Central memory CD4-positive, alpha-beta T cell (primary cell): ENCODE data around the gene SIK3.

Experiments
- DNase-seq: peaks from one replicate; pipeline ENCODE4 v3.0.0; 2022

SIK3 gene

GRCh38 chr11:117107701-117108590 lies 9.7 kb upstream of the SIK3 start:
- no peak for DNase-seq

- no peak for DNase-seq
Observed at GRCh38 chr11:117100556-117100955, 2.3 kb upstream of the SIK3 start.

GRCh38 chr11:117099696-117100095 lies 1.5 kb upstream of the SIK3 start:
- DNase-seq, result no peak

DNA sequence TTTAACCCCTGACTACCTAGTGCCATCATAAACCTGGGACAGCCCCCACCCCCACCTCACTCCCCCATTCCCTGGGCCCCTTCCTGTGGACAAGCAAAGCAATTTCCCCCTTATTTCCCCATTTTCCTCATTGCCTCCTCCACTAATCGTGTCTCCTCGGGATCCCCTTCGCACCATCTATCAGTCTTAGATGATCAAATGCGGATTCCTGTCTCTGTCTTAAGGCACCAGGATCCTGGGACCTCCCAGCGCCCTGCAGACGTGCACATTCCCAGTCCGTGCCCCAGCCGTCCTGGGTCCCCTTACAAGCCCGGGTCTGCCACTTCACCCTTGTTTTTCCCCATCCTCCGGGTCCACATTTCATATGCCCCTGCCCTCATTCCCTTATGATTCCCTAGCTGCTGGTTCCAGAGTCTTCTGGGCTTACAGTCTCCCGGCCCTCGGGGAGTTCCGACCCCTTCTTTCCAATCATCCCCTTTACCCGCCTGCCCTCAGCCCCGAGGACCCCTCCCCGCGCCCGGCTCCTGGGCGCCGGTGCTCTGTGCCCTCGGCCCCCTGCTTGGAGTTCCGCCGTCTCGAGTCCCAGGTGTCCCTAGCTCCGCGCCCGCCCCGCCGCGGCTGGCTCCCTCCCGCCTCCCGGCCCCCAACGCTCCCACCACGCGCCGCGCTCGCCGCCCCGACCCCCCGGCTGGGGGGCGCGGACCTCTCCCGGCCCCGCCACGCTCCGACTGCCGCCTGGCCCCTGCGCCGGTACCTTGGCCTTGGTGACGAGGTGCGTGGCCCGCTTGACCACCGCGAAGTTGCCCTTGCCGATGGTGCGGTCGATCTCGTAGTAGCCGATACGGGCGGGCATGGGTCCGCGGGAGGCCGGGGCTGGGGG lies 599 bp downstream of the SIK3 start:
- DNase-seq, result peak; percentile 26

- no peak for DNase-seq
Observed at GRCh38 chr11:117097014-117097388, 1.2 kb downstream of the SIK3 start.

DNA sequence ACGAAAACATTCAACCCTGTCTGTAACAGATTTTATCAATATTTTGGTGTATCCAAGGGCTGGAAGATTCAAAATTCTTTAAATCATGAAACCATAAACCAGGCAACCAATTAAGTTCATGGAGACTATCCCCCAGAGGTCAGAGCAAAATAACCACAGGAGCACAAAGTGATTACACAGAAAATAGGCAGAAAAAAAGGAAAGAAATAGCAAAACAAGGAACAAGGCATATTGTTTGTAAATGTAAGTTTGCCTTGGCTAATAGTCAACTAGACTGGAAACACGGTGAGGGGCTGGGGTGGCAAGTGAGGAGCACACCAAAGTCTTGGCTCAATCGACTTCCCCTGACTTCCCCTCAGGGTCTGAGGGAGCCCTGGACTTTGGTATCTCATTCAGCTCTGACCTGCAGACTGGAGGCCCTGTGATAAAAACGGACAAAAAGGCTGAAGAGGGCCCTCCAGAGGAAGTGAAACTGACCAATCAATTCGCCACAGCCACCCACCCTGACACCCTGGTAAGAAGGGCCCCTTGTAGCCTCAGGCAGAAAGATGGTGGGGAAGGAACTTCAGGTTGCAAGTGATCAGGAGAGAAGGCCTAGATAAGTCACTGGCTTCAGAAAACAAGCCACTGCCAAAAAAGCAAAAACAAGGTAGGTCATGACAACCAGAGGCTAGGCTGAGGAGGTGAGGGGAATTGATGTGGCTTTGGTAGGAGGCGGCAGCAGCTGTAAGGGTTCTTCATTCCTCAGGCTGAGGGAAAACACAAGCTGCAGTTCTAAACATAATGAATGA lies 1.8 kb downstream of the SIK3 start:
- DNase-seq, result peak; percentile 77

- peak; percentile 21 for DNase-seq
Observed at GRCh38 chr11:117095284-117096161, 2.7 kb downstream of the SIK3 start.

DNA sequence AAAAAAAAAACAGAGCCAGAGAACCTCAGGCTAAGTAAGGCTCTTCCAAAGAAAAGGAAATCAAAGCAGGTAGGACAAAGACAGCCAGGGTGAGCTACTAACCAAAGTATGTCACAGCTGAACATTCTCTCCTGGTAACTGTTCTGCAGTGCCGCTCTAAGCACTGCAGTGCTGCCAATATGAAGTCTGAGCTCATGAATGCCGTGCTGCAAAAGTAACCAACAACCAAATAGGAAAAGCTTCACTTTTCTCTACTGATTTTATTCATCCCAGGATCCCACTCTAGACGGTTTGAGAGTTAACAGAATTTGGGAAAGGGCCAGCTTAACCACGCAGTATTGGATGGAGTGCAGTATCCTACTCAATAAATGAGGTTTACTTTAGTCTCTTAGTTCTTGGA lies 3.5 kb downstream of the SIK3 start:
- DNase-seq, result peak; percentile 21

DNA sequence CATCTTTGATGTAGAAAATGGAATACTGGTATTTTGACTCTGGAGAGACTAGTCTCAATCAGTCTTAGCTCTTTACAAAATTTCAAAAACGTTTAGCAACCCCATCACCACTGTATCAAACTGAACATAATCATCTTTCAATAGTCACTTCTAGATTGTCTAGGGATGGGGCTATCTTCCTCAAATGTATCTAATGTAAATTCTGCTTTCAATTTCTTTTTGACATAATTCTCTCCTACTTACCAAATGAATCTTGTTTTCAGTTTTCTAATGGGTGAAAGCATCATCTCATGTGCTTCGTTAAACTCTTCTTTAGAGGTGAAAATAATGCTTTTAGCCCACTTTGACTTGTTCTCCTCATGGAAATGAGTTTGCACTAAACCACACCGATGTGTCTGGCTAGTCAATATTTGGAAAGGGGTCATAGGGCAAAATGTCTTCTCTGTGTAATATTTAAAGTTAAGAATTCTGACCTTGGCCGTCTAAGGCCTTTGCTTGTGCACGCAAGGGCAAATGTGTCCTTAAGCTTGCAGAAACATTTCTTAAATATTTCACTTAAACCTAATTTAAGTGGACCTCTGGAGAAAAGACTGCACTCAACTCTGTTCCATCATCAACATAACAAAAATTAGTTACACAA lies 5.2 kb downstream of the SIK3 start:
- DNase-seq, result no peak

DNA sequence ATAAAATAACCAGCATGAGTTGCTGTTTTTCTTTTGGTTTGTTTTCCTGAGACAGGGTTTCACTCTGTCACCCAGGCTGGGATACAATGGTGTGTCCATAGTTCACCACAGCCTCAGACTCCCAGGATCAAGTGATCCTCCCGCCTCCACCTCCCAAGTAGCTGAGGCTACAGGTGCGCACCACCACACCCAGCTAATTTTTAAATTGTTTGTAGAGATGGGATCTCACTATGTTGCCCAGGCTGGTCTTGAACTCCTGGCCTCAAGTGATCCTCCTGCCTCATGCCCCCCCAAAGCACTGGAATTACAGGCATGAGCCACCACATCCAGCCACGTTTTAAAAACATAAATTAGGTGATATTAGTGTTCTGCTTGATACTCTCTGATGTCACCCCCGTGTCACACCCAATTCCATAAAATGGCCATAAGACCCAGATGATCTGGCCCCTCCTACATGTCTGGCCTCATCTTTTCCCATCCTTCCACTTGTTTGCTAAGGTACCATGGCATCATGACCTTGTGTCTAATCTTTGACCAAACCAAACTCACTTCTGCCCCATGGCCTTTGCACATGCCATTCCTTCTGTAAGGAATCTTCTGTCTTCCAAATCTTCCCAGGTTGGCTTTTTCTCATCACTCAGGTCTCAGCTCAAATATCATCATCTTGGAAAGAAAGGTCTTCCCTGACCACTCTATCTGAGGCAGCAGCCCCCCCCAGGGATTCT lies 6.3 kb downstream of the SIK3 start:
- no peak for DNase-seq

- DNase-seq, result no peak
Observed at GRCh38 chr11:117090111-117090706, 8.0 kb downstream of the SIK3 start.

- DNase-seq, result no peak
Observed at GRCh38 chr11:117089685-117090084, 8.5 kb downstream of the SIK3 start.

GRCh38 chr11:117087446-117087845 lies 10.8 kb downstream of the SIK3 start:
- DNase-seq, result no peak

DNA sequence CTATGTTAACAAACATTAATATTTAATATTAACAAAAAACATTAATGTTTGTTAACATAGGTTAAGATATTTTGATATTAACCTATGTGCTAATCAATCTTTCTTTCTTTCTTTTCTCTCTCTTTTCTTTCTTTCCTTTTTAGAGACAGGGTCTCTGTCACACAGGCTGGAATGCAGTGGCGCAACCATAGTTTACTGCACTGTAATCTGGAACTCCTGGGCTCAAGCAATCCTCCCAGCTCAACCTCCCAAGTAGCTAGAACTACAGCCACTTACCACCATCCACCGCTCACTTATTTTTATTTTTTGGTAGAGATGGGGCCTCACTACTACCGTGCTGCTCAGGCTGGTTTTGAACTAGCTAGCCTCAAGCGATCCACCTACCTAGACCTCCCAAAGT lies 13.2 kb downstream of the SIK3 start:
- no peak for DNase-seq

DNA sequence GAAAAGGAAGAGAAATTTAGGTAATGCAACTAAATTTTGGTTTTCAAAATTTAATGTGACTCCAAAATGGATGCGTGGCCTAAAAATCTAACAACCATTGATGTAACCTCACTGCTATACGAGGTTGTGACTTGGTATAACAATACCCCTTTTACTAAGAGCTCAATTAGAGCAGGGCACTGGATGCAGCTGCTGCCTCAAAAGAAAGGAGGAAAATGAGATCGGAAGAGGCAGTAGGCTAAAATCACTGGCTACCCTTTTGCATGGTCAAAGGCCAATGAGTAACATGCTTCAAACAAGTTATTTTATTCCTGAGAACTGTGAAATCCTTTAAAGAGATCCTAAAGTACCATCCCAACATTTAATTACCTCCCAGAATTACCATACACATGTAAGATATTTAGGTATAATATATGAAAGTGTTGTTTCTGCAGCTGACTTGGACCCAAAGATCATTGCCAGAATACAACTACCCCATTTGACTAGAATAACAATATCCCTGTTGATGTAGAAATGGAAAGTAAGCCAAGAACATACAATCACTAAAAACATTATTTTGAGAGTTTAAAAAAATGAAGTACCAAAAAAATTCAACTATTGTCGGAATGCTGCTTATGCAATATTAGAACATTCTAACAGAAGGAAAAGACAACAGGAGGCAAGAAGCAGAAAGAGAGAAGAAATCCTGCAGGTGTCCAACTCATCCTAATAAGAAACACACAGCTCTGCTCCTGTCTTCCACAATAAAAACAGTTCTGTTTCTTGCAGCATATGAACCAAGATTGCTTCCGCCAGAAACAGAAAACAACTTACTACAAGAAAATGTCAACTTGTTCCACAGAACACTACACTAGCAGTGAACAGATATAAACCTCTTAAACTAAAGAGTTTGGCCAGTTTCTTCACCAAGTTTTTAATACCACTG lies 15.0 kb downstream of the SIK3 start:
- no peak for DNase-seq

DNA sequence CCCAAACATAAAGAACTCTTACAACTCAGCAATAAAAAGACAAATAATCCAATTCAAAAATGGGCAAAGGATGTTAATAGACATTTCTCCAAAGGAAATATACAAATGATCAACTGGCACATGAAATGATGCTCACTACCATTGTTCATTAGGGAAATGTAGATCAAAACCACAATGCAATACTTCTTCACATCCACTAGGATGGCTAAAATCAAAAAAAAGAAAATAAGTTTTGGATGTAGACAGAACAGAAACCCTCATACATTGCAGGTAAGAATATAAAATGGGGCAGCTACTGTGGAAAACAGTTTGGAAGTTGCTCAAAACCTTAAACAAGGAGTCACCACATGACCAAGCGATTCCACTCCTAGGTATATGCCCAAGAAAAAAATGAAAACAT lies 16.3 kb downstream of the SIK3 start:
- DNase-seq, result no peak

DNA sequence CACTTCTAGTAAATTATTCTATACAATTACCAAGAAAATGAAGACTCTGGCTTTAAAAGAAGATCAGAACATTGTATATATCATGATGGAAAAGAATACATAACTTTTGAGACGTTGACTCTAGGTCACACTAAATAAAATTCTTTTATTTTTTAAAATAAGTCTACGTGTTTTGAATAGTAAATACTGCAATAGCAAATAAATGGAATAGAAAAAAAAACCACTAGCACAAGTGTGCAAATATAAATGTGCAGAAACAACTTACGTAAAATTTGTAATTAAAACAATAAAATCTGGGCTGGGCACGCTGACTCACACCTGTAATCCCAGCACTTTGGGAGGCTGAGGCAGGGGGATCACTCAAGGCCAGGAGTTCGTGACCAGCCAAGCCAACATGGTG lies 17.9 kb downstream of the SIK3 start:
- DNase-seq, result no peak

DNA sequence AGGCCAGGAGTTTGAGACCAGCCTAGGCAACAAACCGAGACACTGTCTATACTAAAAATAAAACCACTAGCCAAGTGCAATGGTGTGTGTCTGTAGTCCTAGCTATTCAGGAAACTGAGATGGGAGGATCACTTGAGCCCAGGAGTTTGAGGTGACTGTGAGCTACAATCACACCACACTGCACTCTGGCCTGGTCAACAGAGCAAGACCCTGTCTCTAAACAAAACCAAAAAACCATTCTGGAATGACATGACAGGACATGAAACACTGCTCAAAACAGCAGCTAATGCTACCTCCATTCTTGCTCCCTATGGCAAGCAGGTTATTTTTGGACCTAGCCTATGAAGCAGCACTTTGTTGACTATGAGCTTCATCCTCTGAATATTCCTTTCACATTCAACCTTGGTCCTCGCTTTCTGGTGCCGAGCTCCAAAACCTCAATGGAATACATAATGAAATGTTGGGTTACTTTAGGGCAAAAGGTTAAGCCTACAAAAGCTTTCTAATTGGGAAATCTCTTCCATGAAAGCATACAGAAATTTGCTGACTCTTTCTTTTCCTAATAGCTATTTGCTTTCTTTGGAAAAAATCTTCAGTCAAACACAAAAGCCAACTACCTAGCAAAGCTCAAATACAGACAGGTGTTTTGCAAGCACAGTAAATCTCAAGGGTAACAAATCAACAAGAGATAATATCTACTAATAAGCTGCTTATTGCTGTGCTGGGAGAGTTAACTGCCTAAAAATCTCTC lies 21.1 kb downstream of the SIK3 start:
- DNase-seq, result no peak
